ENCODE results near the gene GMDS.
A peak's percentile ranks its signal among the peaks of the same experiment; 100 is the strongest.

Gene GMDS

DNA sequence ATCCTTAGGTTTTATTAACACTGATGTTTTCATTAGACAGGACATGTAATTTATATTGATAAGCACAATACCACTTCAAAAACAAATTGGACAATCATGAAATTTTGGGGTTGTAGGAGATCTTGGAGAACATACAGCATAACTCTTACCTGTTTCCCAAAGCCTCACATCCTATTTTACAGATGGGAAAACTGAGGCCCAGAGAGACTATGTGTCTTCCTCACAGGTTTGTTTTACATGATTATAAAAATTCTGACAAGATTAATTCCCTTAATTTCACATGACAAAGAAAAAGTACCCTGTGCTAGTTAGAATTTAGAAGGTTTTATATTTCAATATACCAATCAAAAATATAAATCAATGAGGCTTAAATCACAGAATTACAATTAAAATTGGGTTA lies 145.5 kb downstream of the GMDS start:
- DNase-seq (ENCODE audit: low spot score) = no peak

DNA sequence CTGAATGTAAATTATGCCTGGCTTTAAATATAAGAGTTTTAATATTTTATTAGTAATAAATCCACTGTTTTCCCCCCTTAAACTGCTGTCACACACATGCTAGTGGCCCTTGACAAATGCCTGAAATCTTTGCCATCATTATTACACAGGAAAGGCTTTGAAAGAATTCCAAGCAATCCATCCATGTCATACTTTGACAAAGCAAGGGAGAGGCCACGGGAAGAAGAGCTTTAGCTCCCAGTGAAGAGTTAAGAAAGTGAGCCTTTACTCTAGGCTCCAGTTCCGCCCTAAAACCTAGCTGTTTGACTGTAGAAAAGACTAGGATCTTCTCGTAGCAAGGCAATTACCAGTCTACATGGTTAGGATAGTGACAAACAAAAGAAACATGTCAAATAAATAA lies 147.9 kb downstream of the GMDS start:
- DNase-seq (ENCODE audit: low spot score) = no peak

DNA sequence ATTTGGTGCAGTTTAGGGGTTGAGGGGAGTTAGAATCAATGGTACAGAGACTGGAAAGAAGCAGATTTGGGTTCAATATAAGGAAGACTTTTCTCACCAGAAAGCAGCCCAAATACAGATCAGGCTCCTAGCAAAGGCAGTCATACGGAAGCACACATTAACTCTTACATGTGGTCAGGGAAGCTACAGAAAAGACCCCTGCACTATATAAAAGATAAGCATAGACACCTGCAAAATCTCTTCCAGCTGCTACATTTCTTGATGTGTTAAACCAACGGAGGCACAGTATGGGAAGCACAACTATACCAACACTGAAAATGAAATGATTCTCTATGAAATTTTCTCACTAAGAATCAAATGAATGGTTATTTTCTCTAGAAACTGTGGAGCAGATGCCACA lies 150.8 kb downstream of the GMDS start:
- no peak for DNase-seq (ENCODE audit: low spot score)

DNA sequence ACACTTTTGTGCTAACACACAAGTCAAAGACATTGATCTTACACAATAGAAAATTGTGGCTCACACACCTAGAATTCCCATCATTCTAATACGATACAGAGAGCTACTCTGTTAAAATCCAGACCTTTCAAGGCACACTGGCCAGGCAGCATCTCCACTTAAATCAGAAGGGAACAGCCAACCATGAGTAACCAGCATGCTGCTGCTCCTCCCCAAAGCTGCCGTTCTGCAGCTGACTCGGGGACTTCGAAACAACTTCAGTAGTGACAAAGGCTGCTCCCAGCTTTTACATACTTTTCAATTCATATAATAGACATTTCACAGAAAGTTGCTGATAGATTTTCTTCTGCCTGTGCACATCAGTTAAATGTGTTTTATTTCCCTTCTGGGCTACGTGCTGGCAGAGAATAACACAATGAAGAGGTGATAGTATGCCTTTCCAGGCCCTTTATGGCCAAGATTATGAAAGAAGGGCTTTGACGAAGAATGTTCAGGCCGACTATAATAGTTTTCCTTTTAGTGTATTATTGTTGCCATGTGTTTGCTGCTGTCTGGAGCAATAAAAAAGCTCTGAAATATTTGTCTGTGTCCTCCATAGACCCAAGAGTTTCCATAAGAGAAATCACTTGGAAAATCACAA lies 159.0 kb downstream of the GMDS start:
- DNase-seq (ENCODE audit: low spot score) = no peak

DNA sequence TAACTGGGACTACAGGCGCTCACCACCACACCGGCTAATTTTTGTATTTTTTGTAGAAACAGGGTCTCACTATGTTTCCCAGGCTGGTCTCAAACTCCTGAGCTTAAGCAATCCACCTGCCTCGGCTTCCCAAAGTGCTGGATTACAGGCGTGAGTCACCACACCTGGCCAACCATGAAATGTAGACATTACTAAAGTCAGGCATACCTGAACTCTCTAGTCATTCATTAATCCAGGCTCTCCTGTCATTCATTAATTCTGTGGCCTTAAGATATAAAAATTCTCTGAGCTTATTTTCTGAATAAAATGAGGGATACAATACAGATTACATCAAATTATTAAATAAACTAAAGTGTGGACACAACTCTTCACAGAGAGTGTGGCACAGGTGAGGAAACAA lies 159.7 kb downstream of the GMDS start:
- DNase-seq (ENCODE audit: low spot score) = no peak

DNA sequence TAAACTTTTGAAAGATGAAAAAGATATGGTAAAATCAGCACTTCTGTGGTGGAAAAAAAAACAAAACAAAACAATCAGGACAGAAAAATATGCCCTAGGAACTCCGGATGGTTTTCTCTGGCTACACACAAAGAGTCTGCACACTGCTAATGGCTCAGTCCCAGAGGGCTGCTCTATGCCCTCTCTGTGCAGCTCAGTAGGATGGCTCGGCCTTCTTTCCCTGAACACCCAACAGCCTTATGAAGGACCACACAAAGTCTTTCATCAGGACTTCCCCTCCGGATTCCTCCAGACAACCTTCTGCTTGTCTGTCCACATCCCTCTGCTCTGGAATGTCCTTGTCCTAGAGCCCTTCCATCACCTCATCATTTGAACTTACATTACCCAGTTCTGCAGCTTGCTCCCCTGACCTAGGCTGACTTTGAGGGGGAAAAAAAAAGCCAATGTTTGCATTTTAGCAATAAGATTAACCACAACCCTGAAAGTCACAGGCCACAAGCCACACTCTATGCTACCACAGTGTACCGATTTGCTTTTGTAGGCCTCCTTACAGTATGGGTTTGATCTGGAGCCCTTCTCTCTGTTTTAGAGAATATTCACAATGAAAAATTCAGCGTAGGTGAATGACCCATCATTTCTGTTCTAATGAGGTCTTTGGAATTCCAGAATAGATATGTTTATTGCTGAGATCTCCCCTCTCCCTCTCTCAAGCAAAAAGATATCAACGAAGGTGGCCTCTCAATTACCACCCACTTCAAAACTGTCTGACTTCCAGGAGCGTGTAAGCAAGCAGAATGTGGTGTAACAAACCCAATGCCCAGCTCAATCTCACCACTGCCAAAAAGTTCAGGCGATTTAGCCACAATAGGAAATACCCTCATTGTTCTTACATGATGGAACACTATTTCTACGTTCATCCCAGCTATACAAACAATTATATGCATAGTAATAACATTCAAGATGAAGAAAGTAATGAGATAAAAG lies 164.0 kb downstream of the GMDS start:
- peak; percentile 57 for DNase-seq (ENCODE audit: low spot score)

DNA sequence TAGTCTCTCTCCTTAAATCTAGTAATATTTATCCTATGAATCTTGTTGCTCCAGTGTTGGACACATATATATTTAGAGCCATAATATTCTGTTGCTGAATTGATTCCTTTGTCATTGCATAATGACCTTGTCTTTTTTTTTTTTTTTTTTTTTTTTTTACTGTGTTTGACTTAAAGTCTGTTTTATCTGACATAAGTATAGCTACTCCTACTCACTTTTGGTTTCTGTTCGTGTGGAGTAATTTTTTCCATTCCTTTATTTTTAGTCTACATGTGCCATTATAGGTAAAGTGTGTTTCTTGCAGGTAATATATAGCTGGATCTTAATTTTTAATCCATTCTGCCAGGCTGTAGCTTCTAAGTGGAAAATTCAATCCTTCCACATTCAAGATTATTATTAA lies 166.5 kb downstream of the GMDS start:
- no peak for DNase-seq (ENCODE audit: low spot score)

DNA sequence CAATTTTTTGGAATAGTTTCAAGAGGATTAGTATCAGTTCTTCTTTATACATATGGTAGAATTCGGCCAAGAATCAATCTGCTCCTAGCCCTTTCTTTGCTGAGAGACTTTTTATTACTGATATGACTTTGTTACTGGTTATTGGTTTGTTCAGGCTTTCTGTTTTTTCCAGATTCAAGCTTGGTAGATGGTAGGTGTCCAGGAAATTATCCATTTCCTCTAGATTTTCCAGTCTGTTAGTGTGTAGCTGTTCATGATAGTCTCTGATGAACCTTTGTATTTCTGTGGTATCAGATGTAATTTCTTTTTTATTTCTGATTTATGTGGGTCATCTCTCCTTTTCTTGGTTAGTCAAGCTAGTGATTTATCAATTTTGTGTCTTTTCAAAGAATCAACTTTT lies 167.6 kb downstream of the GMDS start:
- no peak for DNase-seq (ENCODE audit: low spot score)

DNA sequence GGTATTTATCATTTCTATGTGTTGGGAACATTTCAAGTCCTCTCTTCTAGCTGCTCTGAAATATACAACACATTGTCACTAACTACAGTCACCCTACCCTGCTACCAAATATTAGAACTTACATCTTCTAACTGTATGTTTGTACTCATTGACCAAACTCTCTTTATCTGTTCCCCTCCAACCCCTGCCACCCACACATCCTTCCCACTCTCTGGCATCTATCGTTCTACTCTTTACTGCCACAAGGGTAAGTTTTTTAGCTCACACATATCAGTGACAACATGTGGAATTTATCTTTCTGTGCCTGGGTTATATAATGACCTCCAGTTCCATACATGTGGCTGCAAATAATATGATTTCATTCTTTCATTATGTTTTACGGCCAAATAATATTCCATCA lies 171.9 kb downstream of the GMDS start:
- no peak for DNase-seq (ENCODE audit: low spot score)

DNA sequence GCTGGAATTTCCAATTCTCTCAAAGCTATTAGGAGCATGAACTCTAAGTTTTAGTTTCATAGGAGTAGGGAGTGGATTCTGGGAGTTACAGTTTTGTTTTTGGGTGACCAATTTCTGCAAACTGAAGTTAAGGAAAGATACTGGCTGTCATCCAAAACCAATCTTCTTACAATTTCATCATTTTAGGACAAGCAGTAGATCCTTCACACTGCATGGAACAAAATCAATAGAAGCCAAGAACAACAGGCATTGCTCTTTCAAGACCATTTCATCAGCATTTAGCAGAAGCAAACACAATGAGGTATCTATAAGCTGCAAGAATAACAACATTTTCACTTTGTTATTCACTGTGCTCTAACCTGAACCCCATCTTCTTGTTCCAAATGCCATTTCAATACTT lies 173.0 kb downstream of the GMDS start:
- DNase-seq (ENCODE audit: low spot score) = peak; percentile 8

DNA sequence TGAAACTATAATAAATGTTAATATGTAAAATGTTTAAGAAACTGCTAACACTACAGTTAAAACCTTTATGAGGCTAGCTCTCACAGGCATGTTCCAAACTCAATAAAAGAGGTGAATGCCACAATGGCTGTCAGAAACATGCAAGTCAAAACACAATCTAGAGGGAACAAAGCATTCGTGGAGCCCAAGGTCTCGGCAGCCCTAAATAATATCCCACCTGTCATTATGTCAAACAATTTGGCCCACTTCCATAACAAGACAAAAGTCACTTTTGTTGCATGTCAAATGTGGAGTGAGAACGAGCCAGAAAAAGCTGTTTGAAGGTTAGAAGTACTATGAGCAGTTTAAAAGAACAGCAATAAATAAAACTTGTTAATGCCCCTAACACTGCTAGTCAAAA lies 181.9 kb downstream of the GMDS start:
- no peak for DNase-seq (ENCODE audit: low spot score)

DNA sequence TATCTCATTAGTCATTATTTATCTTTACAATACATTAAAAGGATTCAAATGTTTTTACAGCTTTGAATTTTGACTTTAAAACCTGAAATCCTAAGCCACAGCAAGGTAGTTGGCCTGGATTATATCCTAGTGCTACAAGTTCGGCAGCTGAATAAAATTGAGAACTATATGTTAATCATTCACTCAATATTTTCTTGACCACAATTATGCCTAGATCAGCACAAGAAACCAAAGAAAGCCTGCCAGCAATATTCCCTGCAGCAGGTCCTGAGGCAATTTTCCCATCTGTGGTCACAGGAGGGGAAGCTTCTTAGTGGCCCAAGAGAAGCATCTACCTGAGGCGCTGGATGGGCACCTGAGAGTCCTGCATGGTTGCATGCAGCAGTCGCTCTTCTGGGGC lies 183.5 kb downstream of the GMDS start:
- no peak for DNase-seq (ENCODE audit: low spot score)

DNA sequence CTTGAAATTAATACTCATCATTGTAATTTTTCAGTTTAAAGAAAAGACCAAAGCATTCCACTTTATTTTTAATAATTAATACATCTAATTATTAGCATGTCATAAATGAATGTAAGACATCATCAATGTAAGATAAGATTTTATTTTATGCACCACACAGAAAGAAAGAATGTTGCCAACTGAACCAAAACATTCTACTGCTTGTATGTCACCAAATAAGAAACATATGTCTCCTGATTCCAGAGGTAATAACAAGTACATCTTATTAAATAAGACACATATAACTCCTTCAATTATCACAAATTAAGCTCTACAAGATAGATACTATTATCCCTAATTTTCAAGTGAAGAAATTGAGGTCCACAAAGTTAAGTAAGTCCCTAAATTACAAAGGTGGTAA lies 189.5 kb downstream of the GMDS start:
- DNase-seq (ENCODE audit: low spot score) = no peak

DNA sequence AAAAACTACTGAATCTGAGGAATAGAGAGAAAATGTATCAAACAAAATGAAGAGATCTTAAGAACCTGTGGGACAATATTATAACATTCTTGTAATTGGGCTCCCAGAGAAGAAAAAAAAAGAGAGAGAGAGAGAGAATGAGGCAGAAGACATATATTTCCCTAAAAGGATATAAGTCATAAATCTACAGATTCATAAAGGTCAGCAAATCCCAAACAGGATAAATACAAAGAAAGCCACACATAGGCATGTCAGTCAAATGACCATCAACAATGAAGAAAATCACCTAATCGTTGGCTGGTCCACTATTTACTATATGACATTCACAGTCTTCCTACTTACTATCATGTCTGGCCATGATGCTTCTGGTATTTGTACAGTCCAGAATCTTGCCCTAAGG lies 190.3 kb downstream of the GMDS start:
- no peak for DNase-seq (ENCODE audit: low spot score)

DNA sequence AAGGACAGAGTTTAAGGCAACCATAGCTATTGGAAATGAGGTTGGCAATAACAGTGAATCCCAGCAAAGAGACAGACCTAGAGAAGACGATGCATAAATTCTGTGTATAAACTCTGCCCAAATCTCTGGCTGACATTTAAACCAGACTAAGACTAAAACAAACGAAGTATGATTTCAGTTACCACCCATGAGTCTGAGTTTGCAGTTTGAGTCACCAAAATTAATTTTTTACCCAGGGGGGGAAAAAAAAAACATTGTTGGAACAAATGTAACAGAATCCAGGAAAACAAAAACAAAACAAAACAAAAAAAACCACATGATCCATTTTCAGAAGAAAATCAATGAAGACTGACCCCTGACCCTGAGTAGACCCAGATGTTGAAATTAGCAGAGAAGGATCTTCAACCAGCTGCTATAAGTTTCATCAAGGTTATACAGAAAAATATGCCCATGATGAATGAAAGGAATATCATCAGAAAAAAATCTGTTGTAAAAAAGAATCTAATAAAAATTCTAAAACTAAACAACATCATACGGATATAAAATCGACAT lies 190.8 kb downstream of the GMDS start:
- DNase-seq (ENCODE audit: low spot score) = no peak

DNA sequence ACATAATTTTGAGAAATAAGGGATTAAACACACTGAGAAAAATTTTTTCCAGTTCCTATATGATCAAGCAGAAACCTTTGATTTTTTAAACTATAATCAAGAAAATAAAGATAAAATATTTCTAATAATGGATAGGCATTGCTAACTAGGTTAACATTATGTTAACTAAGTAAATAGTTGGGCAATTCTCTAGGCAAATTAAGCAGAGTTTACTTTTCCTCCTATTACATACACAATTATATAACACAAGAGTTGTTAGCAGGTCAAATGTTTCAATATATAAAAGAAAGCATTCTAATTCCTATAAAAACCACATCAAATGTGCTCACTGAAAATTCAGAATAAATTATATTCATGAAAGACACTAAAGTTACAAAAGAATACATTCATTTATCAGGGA lies 191.7 kb downstream of the GMDS start:
- DNase-seq (ENCODE audit: low spot score) = no peak

DNA sequence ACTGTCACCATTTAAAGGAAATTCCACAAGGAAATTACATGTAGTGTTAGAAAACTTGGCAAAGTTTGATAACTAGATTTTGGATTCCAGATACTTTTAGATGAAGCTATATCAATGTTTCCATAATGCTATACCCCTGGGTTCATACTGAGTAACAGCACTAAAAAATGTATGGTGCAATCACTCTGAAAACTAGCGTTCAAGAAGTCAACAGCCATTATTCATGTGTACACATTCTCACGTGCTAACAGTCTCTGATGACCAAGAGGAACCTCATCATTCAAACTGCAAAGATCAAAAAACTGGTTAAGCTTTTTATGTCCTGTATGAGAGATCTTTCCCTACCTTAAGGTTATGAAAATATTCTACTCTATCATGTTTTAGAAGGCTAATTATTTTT lies 197.6 kb downstream of the GMDS start:
- no peak for DNase-seq (ENCODE audit: low spot score)

DNA sequence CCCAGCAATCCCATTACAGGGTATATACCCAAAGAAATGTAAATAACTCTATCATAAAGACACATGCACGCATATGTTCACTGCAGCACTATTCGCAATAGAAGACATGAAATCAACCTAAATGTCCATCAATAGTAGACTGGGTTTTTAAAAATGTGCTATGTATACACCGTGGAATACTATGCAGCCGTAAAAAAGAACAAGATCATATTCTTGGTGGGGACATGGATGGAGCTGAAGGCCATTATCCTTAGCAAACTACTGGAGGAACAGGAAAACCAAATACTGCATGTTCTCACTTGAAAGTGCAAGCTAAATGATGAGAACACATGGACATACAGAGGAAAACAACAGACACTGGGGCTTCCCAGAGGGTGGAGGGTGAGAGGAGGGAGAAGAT lies 201.2 kb downstream of the GMDS start:
- no peak for DNase-seq (ENCODE audit: low spot score)

DNA sequence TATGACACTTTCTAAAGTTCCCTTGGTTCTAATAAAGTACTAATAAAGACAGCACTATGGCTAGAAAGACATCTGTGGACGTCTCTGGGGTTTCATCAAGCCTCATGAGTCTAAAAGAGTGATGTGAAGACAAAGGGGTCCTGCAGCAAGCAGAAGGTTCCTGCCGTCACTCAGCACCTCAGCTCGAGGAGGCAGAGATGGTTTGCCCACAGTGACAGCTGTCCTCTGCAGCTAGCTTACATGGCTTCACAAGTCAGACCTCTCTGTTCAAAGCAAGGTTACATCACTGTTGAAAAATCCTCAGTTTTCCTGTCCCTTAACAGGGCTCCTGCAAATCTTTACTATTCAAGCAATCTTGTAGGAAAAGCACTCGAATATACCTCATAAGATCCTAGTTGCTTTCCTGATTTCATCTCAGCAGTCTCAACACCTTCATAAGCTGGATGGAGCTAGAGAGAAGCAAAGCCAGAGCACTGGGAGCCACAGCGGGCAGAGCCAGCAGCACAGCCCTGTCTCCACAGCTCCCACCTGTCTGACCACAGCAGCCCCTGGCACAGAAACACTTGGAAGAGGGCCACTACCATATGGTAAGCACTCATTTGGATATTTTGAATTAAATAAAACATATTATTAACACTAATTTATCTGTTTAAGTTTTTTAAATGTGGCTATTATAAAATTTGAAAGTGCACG lies 202.3 kb downstream of the GMDS start:
- no peak for DNase-seq (ENCODE audit: low spot score)

DNA sequence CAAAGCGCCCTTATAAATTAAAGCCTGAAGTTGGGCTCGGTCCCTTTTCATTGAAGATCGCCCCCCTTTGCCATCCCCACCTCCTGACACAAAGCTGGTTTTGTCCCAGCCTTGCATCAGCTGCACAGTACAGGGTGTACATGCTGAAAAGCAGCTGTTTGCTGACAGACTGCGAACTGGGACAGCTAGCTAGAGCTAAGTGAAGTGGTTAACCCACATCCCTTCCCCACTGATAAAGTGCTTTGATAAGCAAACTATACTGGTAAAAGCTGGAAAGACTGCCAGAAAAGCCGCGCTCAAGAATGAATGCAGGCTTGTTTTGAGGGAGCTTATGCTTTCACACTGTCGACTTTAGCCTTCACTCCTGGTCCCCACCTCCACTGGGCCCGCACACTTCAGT lies 207.3 kb downstream of the GMDS start:
- no peak for DNase-seq (ENCODE audit: low spot score)

DNA sequence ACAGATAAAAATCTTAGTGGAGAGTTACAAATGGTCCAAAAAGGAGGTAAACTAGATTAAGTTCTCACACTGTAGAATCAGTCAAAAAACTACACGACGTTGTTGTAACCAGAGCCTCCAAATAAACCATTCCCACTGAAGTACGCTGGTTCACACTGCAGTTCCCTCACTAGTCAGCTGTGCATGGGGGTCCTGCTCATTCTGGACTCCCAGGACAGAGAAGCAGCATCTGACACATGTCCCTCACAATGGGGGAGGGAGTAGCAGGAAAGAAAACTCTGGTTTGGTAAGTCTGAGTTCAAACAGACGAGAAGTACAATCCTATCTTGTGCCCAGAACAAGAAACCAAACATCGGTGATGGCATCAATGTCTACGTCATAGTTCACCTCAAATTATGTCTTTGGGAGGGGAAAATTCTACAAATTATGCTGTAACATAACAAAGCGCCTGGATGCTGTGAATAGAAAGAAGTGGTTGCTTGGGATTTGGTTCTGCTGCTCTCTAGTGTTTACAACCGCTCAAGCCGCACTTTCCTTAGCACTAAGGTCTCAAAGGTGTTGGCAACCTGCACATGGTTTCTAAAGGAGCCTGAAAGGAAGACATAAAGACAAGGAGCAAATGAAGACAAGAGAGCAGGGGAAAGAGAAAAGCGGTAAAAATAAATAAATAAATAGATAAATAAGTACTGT lies 208.0 kb downstream of the GMDS start:
- no peak for DNase-seq (ENCODE audit: low spot score)

DNA sequence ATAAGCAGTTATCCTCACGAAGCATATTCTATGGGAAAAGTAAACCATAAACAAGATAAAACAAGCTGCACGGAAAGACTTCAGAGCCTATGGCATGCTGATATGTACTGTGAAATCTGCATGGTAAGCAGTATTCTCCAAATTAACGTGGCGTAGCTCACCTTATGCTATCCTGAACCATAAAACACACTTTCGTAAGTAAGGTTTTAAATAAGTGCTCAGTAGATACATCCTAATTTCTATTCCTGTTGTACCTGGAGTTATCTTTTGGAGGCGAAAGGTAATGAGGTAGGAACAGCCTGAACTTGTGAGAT lies 208.7 kb downstream of the GMDS start:
- DNase-seq (ENCODE audit: low spot score) = no peak
